ENCODE measurements around the gene RAB27A.
"Not testable (repeated sequence)": the region's sequence is repeated elsewhere in the genome, so short reads cannot be mapped to it uniquely, and the experiment has no call there.

The RAB27A gene

GRCh38 chr15:55253580-55253979 lies 36.0 kb downstream of the RAB27A start:
- Histone ChIP-seq H3K27ac (ENCODE audit: low read length) (no peak overlapping the region), H3K36me3 (ENCODE audit: insufficient read depth, low read length) (no peaks in the 10 kb centered on the region), H3K4me3 (ENCODE audit: low read depth in 1 of 2, low read length in 2 of 2) (no peak overlapping the region), H2AFZ (ENCODE audit: low read depth, low read length) (no peak overlapping the region), H3K27me3 (ENCODE audit: insufficient read depth, low read length, poor library complexity) (no peaks in the 10 kb centered on the region), H4K20me1 (ENCODE audit: insufficient read depth, low read length) (no peaks in the 10 kb centered on the region), H3K9ac (ENCODE audit: low read depth, low read length) (no peak overlapping the region), H3K4me2 (ENCODE audit: insufficient read depth, low read length) (no peak overlapping the region), H3K9me3 (ENCODE audit: insufficient read depth, low read length, severe bottlenecking) (no peaks in the 10 kb centered on the region), H3K4me1 (ENCODE audit: insufficient read depth, low read length) (no peaks in the 10 kb centered on the region), H3K79me2 (ENCODE audit: insufficient read depth, low read length) (no peaks in the 10 kb centered on the region)
- TF ChIP-seq EZH2 (IDR thresholded peaks at IDR 0.05; ENCODE audit: borderline replicate concordance, low read depth, low read length, severe bottlenecking) (no peak), CTCF (IDR thresholded peaks at IDR 0.05; ENCODE audit: borderline replicate concordance, extremely low read depth, low read length, poor library complexity, severe bottlenecking) (no peak)
- ATAC-seq (ENCODE audit: insufficient read depth, low read depth) (no peak), DNase-seq (no peak)

GRCh38 chr15:55252201-55252600 lies 37.4 kb downstream of the RAB27A start:
- H3K9me3 ChIP-seq (ENCODE audit: insufficient read depth, low read length, severe bottlenecking); H3K27ac ChIP-seq (ENCODE audit: low read length); H3K4me2 ChIP-seq (ENCODE audit: insufficient read depth, low read length); H4K20me1 ChIP-seq (ENCODE audit: insufficient read depth, low read length); H3K36me3 ChIP-seq (ENCODE audit: insufficient read depth, low read length); H3K27me3 ChIP-seq (ENCODE audit: insufficient read depth, low read length, poor library complexity); H3K4me3 ChIP-seq (ENCODE audit: low read depth in 1 of 2, low read length in 2 of 2); H3K4me1 ChIP-seq (ENCODE audit: insufficient read depth, low read length); H3K79me2 ChIP-seq (ENCODE audit: insufficient read depth, low read length); DNase-seq; ATAC-seq (ENCODE audit: insufficient read depth, low read depth); H2AFZ ChIP-seq (ENCODE audit: low read depth, low read length); H3K9ac ChIP-seq (ENCODE audit: low read depth, low read length): not testable (repeated sequence)

- Histone ChIP-seq H3K27ac (ENCODE audit: low read length) (no peak overlapping the region), H2AFZ (ENCODE audit: low read depth, low read length) (no peak overlapping the region), H3K4me1 (ENCODE audit: insufficient read depth, low read length) (no peaks in the 10 kb centered on the region), H3K79me2 (ENCODE audit: insufficient read depth, low read length) (no peaks in the 10 kb centered on the region), H4K20me1 (ENCODE audit: insufficient read depth, low read length) (no peaks in the 10 kb centered on the region), H3K27me3 (ENCODE audit: insufficient read depth, low read length, poor library complexity) (no peaks in the 10 kb centered on the region), H3K4me3 (ENCODE audit: low read depth in 1 of 2, low read length in 2 of 2) (no peak overlapping the region), H3K9ac (ENCODE audit: low read depth, low read length) (no peak overlapping the region), H3K4me2 (ENCODE audit: insufficient read depth, low read length) (no peak overlapping the region), H3K9me3 (ENCODE audit: insufficient read depth, low read length, severe bottlenecking) (no peaks in the 10 kb centered on the region), H3K36me3 (ENCODE audit: insufficient read depth, low read length) (no peaks in the 10 kb centered on the region)
- TF ChIP-seq CTCF (IDR thresholded peaks at IDR 0.05; ENCODE audit: borderline replicate concordance, extremely low read depth, low read length, poor library complexity, severe bottlenecking): no peak
- no peak for TF ChIP-seq EZH2 (IDR thresholded peaks at IDR 0.05; ENCODE audit: borderline replicate concordance, low read depth, low read length, severe bottlenecking)
- DNase-seq (no peak), ATAC-seq (ENCODE audit: insufficient read depth, low read depth) (no peak)
These were observed 38.7 kb downstream of the RAB27A start for GRCh38 chr15:55250941-55251340.

- Histone ChIP-seq H3K79me2 (ENCODE audit: insufficient read depth, low read length) (no peaks in the 10 kb centered on the region), H3K4me3 (ENCODE audit: low read depth in 1 of 2, low read length in 2 of 2) (no peak overlapping the region), H3K27ac (ENCODE audit: low read length) (no peak overlapping the region), H3K27me3 (ENCODE audit: insufficient read depth, low read length, poor library complexity) (no peaks in the 10 kb centered on the region), H3K9me3 (ENCODE audit: insufficient read depth, low read length, severe bottlenecking) (no peaks in the 10 kb centered on the region), H2AFZ (ENCODE audit: low read depth, low read length) (no peak overlapping the region), H4K20me1 (ENCODE audit: insufficient read depth, low read length) (no peaks in the 10 kb centered on the region), H3K4me1 (ENCODE audit: insufficient read depth, low read length) (no peaks in the 10 kb centered on the region), H3K36me3 (ENCODE audit: insufficient read depth, low read length) (no peaks in the 10 kb centered on the region), H3K4me2 (ENCODE audit: insufficient read depth, low read length) (no peak overlapping the region), H3K9ac (ENCODE audit: low read depth, low read length) (no peak overlapping the region)
- TF ChIP-seq EZH2 (IDR thresholded peaks at IDR 0.05; ENCODE audit: borderline replicate concordance, low read depth, low read length, severe bottlenecking) (no peak), CTCF (IDR thresholded peaks at IDR 0.05; ENCODE audit: borderline replicate concordance, extremely low read depth, low read length, poor library complexity, severe bottlenecking) (no peak)
- ATAC-seq (ENCODE audit: insufficient read depth, low read depth): no peak
- no peak for DNase-seq
These were observed 39.2 kb downstream of the RAB27A start for GRCh38 chr15:55250392-55250791.

- not testable (repeated sequence) for H3K79me2 ChIP-seq (ENCODE audit: insufficient read depth, low read length); DNase-seq; ATAC-seq (ENCODE audit: insufficient read depth, low read depth); H4K20me1 ChIP-seq (ENCODE audit: insufficient read depth, low read length); H3K27me3 ChIP-seq (ENCODE audit: insufficient read depth, low read length, poor library complexity); H3K9ac ChIP-seq (ENCODE audit: low read depth, low read length); H3K4me1 ChIP-seq (ENCODE audit: insufficient read depth, low read length); H3K9me3 ChIP-seq (ENCODE audit: insufficient read depth, low read length, severe bottlenecking); H2AFZ ChIP-seq (ENCODE audit: low read depth, low read length); H3K36me3 ChIP-seq (ENCODE audit: insufficient read depth, low read length); H3K4me2 ChIP-seq (ENCODE audit: insufficient read depth, low read length); H3K4me3 ChIP-seq (ENCODE audit: low read depth in 1 of 2, low read length in 2 of 2); H3K27ac ChIP-seq (ENCODE audit: low read length)
These were observed 39.7 kb downstream of the RAB27A start for GRCh38 chr15:55249885-55250284.
